SU-DHL-6 (cell line): ENCODE measurements around the gene CLEC20A.

ENCODE experiments used
- H2AFZ ChIP-seq: fragments of 200-600 bp; sonication (generic); 2 replicates; pipeline ENCODE4 v1.6.1; 2014; ENCODE audit warnings: low read depth, mild to moderate bottlenecking, moderate library complexity, mixed read lengths, antibody characterized with exemption, low read length; ENCODE audit not compliant: severe bottlenecking
- H3F3A ChIP-seq: fragments of 200-600 bp; shearing (Covaris generic); 2 replicates; pipeline ENCODE4 v1.6.0; 2016; ENCODE audit warnings: antibody characterized with exemption, mild to moderate bottlenecking; ENCODE audit not compliant: insufficient read depth
- H3K27ac ChIP-seq: fragments of 200-600 bp; sonication (generic); 2 replicates; pipeline ENCODE4 v1.5.1; 2016; ENCODE audit warnings: low read depth, mild to moderate bottlenecking, low read length, moderate library complexity, mixed read lengths
- H3K27me3 ChIP-seq: fragments of 200-600 bp; sonication (generic), shearing (Covaris generic); 2 replicates; pipeline ENCODE4 v1.6.0; 2014; ENCODE audit warnings: mild to moderate bottlenecking, low read length
- H3K36me3 ChIP-seq: fragments of 200-600 bp; sonication (generic); 2 replicates; pipeline ENCODE4 v1.6.1; 2014; ENCODE audit warnings: mild to moderate bottlenecking, low read length, mixed read lengths
- H3K4me2 ChIP-seq: fragments of 300-600, 200-600 bp; shearing (Covaris generic), sonication (generic); 2 replicates; pipeline ENCODE4 v1.6.0; 2014; ENCODE audit warnings: low read length, low read depth, mild to moderate bottlenecking; ENCODE audit not compliant: poor library complexity, severe bottlenecking
- H3K4me3 ChIP-seq: fragments of 200-600 bp; sonication (generic); 2 replicates; pipeline ENCODE4 v1.5.1; 2014; ENCODE audit warnings: antibody characterized with exemption, low read length, mild to moderate bottlenecking, mixed read lengths; ENCODE audit not compliant: insufficient read depth, poor library complexity, severe bottlenecking
- H3K79me2 ChIP-seq: fragments of 200-600 bp; sonication (generic); 2 replicates; pipeline ENCODE4 v1.6.1; 2014; ENCODE audit warnings: mild to moderate bottlenecking, low read length, moderate library complexity; ENCODE audit not compliant: insufficient read depth
- H3K9ac ChIP-seq: fragments of 200-600 bp; sonication (generic); 2 replicates; pipeline ENCODE4 v1.7.0; 2014; ENCODE audit warnings: mild to moderate bottlenecking, low read length
- H3K9me2 ChIP-seq: fragments of 200-600 bp; sonication (generic); replicated peaks from 2 replicates; pipeline ENCODE4 v1.6.1; 2014; ENCODE audit warnings: low read length; ENCODE audit not compliant: insufficient read depth
- H3K9me3 ChIP-seq: fragments of 200-600 bp; sonication (generic); 2 replicates; pipeline ENCODE4 v1.6.1; 2014; ENCODE audit warnings: low read length, mixed read lengths; ENCODE audit not compliant: insufficient read depth
- H4K20me1 ChIP-seq: fragments of 200-600 bp; sonication (generic); 2 replicates; pipeline ENCODE4 v1.6.1; 2014; ENCODE audit warnings: low read depth, mild to moderate bottlenecking, antibody characterized with exemption, low read length, moderate library complexity, mixed read lengths
- CTCF ChIP-seq: fragments of 200-600 bp; sonication (generic); IDR thresholded peaks from one replicate; pipeline ENCODE4 v1.5.1; 2017; ENCODE audit warnings: antibody characterized with exemption, mild to moderate bottlenecking, low read length, moderate library complexity; ENCODE audit not compliant: insufficient read depth, poor library complexity, severe bottlenecking
- EZH2phosphoT487 ChIP-seq: fragments of 200-600 bp; sonication (generic), shearing (Covaris generic); conservative IDR thresholded peaks from 2 replicates; pipeline ENCODE4 v1.6.1; 2018; ENCODE audit warnings: mild to moderate bottlenecking, antibody characterized with exemption, low read length, moderate library complexity, mixed read lengths

CLEC20A gene

GRCh38 chr1:178542554-178543289 lies 46.0 kb upstream of the CLEC20A start:
- Histone ChIP-seq H3K4me2 (peak overlapping the region; percentile 80), H3K27ac (peak overlapping the region; percentile 88), H3K9ac (peak overlapping the region; percentile 83), H3K4me3 (peak overlapping the region; percentile 59), H3K79me2 (peaks cover 28% of the 10 kb centered on the region), H3F3A (peaks cover 16% of the 10 kb centered on the region), H3K9me3 (no peaks in the 10 kb centered on the region), H3K36me3 (0 out of 2 replicates have a peak, but pooled peaks cover 3% of the 10 kb centered on the region), H3K9me2 (no peaks in the 10 kb centered on the region), H2AFZ (peak overlapping the region; percentile 92), H4K20me1 (no peaks in the 10 kb centered on the region), H3K27me3 (no peaks in the 10 kb centered on the region)
- TF ChIP-seq CTCF (peak; percentile 73), EZH2phosphoT487 (no peak)

- H3K9me3 ChIP-seq = no peaks in the 10 kb centered on the region
- peak overlapping the region; percentile 92 for H2AFZ ChIP-seq
- H3F3A ChIP-seq = peaks cover 16% of the 10 kb centered on the region
- peak overlapping the region; percentile 88 for H3K27ac ChIP-seq
- H3K9me2 ChIP-seq = no peaks in the 10 kb centered on the region
- peak overlapping the region; percentile 59 for H3K4me3 ChIP-seq
- no peaks in the 10 kb centered on the region for H3K27me3 ChIP-seq
- 0 out of 2 replicates have a peak, but pooled peaks cover 2% of the 10 kb centered on the region for H3K36me3 ChIP-seq
- no peak for TF ChIP-seq EZH2phosphoT487
- TF ChIP-seq CTCF = no peak
- no peaks in the 10 kb centered on the region for H4K20me1 ChIP-seq
- peak overlapping the region; percentile 80 for H3K4me2 ChIP-seq
- H3K79me2 ChIP-seq = peaks cover 28% of the 10 kb centered on the region
- H3K9ac ChIP-seq = peak overlapping the region; percentile 83
Measured at GRCh38 chr1:178541829-178542553, 45.2 kb upstream of the CLEC20A start.

GRCh38 chr1:178541379-178541778 lies 44.6 kb upstream of the CLEC20A start:
- TF ChIP-seq CTCF (no peak), EZH2phosphoT487 (no peak)
- Histone ChIP-seq H2AFZ (no peak overlapping the region), H3K27ac (no peak overlapping the region), H3K9ac (peak overlapping the region; percentile 83), H3K4me3 (no peak overlapping the region), H3K79me2 (peaks cover 28% of the 10 kb centered on the region), H3F3A (peaks cover 16% of the 10 kb centered on the region), H3K36me3 (no peaks in the 10 kb centered on the region), H4K20me1 (no peaks in the 10 kb centered on the region), H3K27me3 (no peaks in the 10 kb centered on the region), H3K9me3 (no peaks in the 10 kb centered on the region), H3K4me2 (peak overlapping the region; percentile 80), H3K9me2 (no peaks in the 10 kb centered on the region)
